ENCODE results near the gene SLC18B1.
"Not testable (repeated sequence)": the region's sequence is repeated elsewhere in the genome, so short reads cannot be mapped to it uniquely, and the experiment has no call there.

Gene SLC18B1

DNA sequence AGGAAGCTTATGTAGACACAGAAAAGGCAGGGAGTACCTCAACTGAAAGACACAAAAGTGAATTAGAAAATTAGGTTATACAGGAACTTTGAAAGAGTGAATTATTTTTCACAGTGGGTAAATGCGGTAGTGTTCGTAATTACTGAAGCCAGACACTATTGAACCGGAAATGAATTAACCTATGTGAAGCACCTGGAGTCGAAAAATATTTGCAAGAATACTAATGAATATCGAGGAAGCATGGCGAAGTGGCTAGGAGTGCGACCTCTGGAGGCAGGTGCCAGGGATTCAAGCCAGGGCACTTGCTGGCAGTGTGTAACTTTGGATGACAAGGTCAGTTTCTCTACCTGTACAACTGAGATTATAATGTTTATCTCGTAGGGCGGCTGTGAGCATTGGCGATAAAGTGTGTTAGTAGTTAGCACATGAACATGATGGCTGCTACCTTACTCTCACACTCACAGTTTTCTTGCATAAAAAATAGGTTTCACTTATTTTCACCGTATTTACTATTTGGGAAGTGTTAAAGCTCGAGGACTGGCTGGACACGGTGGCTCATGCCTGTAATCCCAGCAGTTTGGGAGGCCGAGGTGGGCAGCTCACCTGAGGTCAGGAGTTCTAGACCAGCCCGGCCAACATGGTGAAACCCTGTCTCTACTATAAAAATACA lies 567 bp upstream of the SLC18B1 start:
- peak; percentile 36 to 47 for DNase-seq (ENCODE audit: low read depth in 2 of 2)

DNA sequence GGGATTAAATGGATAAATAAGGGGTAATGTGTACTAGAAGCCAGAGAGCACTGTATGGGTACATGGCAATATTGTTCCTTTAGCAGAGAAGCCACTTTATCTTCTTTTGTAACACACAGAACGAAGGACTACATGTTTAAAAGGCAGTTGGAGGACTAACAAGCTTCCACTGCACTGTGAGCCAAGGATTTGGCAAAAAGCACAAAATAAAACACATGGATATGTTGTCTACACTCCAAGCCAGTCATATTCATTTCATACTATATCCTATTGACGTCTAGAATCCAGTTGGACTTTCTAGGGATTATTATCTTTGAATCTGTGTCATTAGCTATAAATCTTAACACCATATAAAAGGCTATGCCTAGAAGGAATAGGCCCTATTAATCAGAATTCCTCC lies 3.0 kb downstream of the SLC18B1 start:
- DNase-seq (ENCODE audit: low read depth in 2 of 2), result no peak

DNA sequence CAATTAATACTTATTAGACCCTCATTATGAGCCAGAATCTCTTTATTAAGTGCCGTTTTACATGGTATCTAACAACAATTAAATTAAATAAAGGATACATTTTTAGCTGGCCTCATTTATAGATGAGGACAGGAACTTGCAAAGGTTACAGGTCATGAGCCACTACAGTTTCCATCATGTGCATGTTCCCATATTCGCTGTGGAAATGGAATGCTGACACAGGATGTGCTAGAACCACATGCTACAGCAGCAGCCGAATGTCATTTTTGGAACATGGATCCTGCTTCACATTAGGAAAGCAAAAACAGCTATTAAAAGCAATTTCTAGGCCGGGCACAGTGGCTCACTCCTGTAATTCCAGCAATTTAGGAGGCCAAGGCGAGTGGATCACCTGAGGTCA lies 5.9 kb downstream of the SLC18B1 start:
- no peak for DNase-seq (ENCODE audit: low read depth in 2 of 2)

DNA sequence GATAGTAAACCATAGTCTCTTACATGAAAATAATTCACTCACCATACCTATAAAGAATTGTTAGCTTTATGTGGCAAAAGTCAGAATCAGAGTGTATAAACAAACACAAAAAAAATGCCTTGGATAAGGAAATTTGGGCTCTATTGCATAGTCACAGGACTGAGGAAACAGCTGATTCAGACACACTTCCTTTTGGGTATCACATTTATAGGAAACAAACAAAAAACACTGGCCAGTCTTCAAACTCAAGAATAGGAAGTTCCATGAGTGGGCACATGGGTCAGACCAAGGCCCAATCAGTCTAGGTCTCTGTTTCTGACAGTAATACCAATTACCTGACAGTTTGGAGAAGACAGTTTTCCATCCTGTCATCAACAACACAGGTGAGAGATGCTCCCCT lies 8.0 kb downstream of the SLC18B1 start:
- DNase-seq (ENCODE audit: low read depth in 2 of 2), result no peak

DNA sequence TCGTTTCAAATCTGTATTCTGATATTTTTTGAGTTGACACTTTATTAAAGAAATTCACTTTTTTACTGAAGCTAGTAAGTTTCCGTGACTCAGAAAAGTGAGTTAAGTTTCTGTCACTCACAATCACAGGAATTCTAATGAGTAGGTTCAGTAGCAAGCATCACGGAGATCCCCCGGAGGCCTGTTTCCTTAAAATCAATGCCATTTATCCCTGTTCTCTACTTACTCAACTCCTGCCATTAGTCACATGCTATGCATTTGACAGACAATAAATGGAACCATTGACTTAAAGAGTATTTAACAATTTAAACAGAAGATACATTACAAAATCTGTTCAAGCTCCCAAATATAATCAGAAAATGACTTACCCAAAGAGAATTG lies 9.1 kb downstream of the SLC18B1 start:
- DNase-seq (ENCODE audit: low read depth in 2 of 2), result no peak

DNA sequence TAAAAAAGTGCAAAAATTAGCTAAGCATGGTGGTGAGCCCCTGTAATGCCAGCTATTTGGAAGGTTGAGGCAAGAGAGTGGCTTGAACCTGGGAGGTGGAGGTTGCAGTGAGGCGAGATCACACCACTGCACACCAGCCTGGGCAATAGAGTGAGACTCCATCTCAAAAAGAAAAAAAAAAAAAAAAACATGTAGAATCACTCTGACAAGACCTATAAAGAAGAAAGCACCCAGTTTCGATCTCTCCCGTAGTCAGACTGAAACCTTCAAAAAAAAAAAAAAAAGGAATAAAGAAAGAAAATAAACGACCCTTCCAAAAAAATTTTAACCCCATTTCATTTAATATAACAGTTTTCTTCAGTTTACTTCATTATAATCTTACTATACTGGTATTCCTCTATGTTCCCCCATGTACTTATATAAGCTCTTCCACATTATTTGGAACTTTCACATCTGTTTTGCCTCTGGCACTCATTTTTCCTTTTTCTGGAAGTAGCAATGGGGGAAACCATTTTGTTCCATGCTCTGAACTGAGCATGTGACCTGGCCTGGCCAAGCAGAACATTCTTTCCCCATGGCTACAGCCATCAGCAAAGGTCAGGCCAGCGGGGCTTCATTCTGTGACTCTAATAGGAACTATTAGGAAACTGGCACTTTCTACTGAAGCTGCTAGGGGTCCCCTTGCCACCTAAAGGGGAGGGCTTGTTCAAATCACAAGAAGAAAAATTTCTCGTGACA lies 9.6 kb downstream of the SLC18B1 start:
- DNase-seq (ENCODE audit: low read depth in 2 of 2), result no peak

DNA sequence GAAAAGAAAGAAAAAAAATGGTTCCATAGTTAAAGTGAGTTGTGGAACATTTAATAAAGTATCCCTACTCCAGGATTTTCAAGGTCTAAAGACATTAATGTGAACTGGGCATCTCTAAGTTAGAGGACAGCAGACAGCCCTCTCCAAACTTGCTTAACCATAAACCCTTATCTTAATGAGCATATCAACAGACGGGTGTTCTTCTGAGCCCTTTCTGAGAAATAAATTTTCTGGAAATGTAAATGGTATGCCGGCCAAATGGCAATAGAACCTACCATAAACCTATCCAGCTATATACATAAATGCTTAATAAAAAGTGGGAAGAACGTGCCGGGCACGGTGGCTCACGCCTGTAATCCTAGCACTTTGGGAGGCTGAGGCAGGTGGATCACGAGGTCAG lies 12.5 kb downstream of the SLC18B1 start:
- DNase-seq (ENCODE audit: low read depth in 2 of 2), result no peak

DNA sequence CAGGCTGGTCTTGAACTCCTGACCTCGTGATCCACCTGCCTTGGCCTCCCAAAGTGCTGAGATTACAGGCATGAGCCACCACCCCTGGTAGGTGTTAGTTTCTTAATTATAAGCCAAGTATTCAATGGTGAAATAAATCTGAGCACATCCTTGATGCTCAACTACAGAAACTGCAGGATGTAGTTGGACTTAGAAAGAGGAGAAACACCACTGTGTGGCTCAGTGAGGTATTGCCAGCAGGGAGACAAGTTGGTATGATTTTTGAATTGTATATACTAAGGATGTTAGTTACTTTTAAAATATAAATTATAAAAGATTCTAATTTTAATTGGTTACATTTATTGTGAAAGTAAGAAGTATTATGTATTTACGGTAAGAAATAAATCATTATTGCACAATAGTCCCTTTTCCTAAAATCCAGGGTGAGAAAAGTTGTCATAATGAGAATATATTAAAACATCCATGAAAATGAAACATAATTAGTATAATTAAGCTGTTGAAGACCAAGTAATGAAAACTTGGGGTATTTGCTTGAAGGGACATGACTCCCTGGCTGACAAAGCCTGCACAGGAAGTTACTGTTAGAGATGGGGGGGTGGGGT lies 17.6 kb downstream of the SLC18B1 start:
- DNase-seq (ENCODE audit: low read depth in 2 of 2), result no peak

DNA sequence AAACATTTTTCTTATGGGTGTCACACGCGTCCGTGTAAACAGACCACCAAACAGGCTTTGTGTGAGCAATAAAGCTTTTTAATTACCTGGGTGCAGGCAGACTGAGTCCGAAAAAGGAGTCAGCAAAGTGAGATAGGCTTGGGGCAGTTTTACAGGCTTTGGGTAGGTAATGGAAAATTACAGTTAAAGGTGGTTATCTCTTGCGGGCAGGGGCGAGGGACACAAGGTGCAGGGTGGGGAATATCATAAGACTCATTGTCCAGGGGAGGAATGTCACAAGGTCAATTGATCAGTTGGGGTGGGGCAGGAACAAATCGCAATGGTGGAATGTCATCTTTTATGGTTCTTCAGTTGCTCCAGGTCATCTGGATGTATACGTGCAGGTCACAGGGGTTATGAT lies 20.6 kb downstream of the SLC18B1 start:
- not testable (repeated sequence) for DNase-seq (ENCODE audit: low read depth in 2 of 2)

DNA sequence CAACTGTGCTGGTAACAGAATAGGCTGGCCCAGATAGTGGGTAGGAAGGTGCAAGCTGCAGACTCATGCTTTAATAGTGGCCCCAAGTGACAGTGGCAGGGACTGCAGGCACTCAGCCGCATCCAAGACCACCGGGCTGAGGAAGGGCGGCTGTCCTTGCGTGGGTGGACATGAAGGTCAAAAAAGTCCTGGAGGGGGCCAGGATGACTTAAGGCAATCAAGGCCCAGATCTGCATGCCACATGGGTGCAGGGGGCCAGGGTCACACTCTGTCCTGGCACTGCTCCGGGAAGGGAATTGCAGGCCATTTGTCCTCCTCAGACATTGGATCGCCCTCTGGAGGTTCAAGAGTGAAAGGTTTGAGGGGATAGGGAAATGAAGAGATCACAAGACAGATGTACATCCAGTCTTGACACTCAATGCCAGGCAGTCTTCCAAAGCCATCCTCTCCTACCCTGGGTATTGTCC lies 30.4 kb downstream of the SLC18B1 start:
- no peak for DNase-seq (ENCODE audit: low read depth in 2 of 2)

DNA sequence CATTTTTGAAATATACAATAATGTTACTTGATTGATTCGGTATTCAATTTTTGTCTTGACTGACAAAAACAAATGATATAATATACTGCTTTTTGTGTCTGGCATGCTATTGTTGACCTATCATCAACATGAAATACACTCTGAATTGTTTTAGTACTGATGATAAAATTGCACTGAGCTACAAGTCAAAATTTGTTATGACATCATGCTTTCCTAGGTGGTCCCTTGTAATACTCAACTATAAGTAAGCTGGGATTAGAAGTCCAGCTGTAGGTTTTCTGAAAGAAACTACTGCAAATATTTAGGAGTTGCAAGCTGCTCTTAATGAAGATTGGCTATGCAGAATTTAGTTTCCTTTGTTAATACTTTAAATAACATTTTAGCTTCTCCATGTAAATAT lies 32.9 kb downstream of the SLC18B1 start:
- DNase-seq (ENCODE audit: low read depth in 2 of 2), result no peak

DNA sequence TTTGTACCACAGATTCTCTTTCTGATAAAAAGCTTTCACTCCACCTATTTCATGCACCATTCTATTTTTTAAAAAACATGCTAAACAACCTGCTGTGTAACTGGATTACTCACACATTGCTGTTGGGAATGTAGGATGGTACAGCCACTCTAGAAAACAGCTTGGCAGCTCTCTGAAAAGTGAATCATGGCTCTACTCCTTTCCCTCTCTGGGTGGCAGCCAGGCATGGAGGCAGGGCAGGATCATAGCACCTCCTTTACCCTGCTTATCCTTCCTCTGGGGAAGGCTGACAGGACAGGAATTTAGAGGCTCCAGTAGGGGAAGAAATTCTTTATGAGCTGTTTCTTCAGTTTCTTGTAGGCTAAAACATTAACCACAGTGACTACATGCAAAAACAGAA lies 34.1 kb downstream of the SLC18B1 start:
- no peak for DNase-seq (ENCODE audit: low read depth in 2 of 2)

DNA sequence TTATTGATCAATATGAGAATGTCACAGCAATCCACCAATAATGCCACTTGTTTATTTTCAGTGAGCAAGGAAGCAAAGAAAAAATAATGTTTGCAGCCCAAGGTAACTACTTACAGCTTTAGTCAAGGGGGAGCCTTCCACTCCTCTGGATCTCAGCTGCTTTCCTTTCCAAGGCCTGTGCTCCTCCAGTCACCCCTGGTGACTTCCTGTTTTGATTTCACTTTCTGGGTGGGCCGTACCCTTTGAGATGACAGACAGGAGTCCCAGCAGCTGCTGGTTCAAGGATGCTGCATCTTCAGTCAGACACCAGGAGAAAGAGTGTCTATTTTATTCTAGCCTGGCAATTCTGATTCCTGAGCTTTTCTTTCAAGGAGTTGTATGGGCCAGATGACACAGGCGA lies 35.2 kb downstream of the SLC18B1 start:
- DNase-seq (ENCODE audit: low read depth in 2 of 2), result peak in 1 of 2 donors; percentile 6

DNA sequence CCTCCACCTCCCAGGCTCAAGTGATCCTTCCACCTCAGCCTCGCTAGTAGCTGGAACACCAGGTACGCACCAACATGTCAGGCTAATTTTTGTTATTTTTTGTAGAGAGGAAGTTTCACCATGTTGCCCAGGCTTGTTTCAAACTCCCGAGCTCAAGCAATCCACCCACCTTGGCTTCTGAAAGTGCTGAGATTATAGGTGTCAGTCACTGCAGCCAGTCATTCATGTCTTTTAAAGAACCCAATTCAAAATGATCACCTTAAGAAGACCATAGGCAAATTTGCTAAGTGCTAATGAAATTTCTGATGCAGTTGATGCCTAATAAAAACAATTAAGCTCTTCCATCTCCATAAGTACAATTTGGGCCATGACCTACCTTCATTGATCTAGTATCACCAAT lies 38.2 kb downstream of the SLC18B1 start:
- DNase-seq (ENCODE audit: low read depth in 2 of 2), result no peak

DNA sequence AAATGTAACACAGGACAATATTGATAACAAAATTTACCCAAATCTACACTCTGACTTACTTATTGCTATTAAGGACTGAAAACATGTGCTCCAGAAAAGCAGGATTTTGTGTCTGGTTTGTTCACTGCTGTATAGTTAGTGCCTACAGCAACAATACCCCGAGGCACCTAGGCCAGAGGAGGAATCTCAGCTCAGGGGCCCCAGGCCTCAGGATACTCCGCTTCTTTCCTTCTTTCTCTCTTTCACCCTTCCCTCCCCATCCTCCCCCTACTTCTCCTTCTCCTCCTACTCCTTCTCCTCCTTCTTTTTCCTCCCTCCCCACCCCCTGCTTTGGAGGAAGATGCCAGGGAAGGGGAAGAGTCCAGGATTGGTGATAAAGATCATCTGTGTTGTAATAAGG lies 39.7 kb downstream of the SLC18B1 start:
- no peak for DNase-seq (ENCODE audit: low read depth in 2 of 2)

DNA sequence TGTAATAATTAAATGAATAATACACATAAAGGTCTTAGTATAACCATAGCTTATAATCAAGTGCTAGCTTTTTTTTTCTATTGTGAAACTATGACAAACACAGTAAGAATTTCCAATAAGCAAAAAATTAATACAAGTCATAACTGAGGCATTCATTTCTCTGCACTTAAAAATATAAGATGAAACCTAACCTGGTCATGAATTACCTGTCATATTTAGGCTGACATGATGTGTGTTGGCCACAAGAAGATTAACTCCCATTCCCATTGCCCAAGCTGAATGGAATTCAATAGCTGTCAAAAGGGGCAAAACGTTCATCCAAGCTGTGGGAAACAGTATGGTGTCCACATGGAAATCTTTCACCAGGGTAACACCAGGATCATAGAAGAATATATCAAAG lies 46.2 kb downstream of the SLC18B1 start:
- DNase-seq (ENCODE audit: low read depth in 2 of 2), result no peak

DNA sequence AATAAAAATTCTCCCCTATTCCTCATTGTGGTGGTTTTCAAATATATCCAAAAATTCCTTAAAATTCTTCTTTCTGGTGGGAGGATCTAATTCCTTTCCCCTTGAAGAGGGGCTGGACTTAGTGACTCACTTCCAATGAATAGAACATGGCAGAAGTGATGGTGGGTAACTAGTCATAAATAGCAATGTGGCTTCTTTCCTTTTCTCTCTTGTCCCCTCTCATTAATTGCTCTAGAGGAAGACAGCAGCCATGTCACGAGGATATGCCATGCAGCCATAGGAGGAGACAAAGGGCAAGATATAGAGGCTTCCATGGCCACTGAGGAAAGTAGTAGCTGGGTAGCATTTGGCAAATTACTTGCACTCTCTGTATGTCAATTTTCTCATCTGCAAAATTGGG lies 46.6 kb downstream of the SLC18B1 start:
- no peak for DNase-seq (ENCODE audit: low read depth in 2 of 2)

DNA sequence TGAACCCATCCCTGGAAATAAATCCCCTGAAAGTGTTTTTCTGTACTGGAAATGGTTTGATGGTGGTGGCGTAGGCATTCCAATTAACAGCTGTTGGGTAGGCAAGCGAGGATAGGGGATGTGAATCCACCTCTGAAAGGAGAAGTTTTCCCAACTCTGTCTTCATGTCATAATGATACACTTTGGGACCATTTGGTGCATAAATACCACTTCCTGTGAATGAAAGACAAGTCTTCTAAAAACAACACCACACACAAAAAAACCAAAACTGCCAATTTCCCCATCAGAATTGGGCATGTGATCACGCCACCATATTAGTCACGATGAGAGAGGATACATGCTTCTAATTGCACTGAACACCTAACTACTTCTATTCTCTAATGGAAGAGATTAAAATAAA lies 47.1 kb downstream of the SLC18B1 start:
- DNase-seq (ENCODE audit: low read depth in 2 of 2), result no peak

DNA sequence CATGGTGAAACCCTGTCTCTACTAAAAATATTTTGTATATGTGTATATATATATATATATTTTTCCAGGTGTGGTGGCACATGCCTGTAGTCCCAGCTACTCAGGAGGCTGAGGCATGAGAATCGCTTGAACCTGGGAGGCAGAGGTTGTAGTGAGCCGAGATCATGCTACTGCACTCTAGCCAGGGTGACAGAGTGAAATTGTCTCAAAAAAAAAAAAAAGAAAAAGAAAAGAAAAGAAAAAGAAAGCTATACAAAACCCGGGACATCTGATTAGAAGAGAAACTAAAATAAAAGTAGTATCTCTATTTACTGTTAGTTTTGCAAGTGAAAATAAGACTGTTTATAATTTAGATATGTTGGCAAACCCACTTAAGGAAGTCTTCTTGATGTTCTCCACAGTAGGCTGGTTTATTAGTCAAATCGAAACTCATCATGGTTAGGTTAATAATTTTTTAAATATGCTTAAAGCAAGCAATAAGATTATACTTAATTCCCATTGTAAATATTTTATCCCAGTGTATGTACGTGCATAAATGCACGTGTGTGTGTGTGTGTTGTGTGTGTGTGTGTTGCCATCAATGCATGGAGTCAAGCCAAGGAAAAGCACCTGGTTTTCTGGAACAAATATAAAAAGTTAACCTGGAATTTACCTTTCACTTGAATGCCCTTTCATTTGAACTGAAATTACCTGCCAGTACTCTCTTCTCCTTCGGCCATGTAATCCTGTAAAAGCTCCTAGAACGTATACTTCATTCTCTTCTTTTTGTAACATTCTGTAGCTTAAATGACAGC lies 47.8 kb downstream of the SLC18B1 start:
- DNase-seq (ENCODE audit: low read depth in 2 of 2), result no peak

DNA sequence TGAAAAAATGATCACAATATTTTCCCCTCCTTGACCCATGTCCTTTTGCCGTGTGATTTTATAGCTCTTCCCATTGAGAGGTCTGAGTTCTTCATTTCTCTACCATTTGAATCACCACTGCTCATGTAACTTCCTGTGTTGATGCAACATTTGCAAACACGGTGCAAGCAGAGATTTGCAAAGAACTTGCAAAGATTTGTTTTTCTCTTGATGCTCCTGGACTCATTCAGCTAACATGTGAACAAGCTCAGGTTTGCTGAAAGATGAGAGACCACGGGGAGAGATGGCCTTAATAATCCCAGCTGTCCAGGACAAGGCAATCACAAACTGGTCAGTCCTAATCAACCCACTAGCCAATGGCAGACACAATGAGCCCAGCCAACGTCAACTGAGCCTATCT lies 49.3 kb downstream of the SLC18B1 start:
- DNase-seq (ENCODE audit: low read depth in 2 of 2), result no peak

DNA sequence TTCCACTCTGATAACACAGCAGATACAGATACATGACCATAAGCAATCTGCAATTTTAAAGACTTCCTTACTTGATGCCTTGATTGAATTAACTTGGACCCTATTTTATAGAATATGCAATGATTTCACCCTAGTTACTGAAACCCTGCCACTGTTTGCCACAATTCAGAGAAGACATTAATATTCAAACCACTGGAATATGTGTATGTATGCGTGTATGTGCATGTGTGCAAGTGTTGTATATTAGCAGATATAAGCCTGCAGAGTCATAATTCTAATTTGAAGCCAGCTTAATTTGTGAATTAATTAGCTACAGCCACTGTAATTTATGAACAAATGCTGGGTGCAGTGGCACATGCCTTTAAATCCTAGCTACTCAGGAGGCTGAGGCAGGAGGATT lies 50.0 kb downstream of the SLC18B1 start:
- DNase-seq (ENCODE audit: low read depth in 2 of 2), result no peak

DNA sequence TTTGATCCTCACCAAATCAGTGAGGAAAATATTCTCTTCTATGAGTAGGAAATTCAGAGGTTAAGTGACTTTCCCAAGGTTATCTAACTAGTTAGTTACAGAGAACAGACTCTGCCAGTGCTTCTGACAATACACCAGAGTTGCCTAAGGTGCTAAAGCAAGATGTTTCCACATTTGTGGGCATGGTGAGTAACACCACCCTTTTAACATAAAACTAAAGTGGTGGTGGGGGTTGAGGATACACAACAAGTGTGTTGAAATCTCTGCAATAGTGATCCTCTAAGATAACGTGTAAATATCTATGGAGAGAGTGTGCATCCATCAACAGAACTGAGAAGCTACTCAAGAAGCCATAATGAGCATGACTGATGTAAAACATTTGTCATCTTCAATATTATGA lies 52.4 kb downstream of the SLC18B1 start:
- DNase-seq (ENCODE audit: low read depth in 2 of 2), result no peak

All from stimulated activated CD8-positive, alpha-beta memory T cell treated with anti-CD3 and anti-CD28 coated beads, Interleukin-7, amount 100 ng/mL, for 1 hour (primary cell).